ENCODE measurements around the gene USP13. TPM values are rescaled to one million over a fixed set of nuclear protein-coding genes. Genes with fewer than 3 reads are reported as not detected.

Gene USP13
- total and polyA plus RNA-seq, 2 of the 13 experiments (the other 11 are each of a cell fraction or from before 2014, with no cell fraction given): 15.9 to 36.7 TPM

DNA sequence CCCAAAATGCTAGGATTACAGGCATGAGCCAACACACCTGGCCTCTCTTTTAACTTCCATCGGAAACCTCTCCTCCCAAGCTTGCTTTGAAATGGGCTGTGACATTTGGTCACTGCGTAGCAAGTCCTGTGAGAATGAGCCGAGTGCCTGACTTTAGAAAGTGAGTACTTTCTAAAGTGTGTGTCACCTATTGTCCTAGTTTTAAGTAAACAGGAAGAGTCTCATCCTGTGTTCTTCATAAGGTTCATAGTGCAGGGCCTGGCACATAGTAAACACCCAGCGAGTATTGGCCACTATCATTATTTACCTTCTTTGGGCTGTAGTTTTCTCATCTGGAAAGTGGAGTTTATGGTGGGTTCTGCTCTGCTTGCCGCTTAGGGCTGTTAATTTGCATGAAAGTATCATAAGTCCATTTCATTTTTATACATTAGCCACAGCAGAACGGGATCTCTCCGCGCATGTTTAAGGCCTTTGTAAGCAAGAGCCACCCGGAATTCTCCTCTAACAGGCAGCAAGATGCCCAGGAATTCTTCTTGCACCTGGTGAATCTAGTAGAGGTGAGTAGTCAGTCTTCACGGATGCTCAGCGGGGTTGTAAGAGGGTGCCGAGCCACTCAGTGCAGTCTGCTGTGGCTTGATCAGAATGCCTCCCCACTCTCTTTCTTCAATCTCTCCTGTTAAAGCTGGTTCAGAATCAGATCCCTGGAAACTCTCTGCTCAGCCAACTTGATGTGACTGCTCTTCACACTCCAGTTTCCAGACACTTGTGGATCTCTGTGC, 87.2 kb downstream of the USP13 start (continued):
- TF ChIP-seq, protein P1, sequence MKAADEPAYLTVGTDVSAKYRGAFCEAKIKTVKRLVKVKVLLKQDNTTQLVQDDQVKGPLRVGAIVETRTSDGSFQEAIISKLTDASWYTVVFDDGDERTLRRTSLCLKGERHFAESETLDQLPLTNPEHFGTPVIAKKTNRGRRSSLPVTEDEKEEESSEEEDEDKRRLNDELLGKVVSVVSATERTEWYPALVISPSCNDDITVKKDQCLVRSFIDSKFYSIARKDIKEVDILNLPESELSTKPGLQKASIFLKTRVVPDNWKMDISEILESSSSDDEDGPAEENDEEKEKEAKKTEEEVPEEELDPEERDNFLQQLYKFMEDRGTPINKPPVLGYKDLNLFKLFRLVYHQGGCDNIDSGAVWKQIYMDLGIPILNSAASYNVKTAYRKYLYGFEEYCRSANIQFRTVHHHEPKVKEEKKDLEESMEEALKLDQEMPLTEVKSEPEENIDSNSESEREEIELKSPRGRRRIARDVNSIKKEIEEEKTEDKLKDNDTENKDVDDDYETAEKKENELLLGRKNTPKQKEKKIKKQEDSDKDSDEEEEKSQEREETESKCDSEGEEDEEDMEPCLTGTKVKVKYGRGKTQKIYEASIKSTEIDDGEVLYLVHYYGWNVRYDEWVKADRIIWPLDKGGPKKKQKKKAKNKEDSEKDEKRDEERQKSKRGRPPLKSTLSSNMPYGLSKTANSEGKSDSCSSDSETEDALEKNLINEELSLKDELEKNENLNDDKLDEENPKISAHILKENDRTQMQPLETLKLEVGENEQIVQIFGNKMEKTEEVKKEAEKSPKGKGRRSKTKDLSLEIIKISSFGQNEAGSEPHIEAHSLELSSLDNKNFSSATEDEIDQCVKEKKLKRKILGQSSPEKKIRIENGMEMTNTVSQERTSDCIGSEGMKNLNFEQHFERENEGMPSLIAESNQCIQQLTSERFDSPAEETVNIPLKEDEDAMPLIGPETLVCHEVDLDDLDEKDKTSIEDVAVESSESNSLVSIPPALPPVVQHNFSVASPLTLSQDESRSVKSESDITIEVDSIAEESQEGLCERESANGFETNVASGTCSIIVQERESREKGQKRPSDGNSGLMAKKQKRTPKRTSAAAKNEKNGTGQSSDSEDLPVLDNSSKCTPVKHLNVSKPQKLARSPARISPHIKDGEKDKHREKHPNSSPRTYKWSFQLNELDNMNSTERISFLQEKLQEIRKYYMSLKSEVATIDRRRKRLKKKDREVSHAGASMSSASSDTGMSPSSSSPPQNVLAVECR (CRISPR knock-in tag; IDR thresholded peaks at IDR 0.05; ENCODE audit: borderline replicate concordance): no peak; the same call in 1 of the 2 replicates
- TF ChIP-seq ZNF225 (CRISPR knock-in tag; IDR thresholded peaks at IDR 0.05) (no peak), EED (CRISPR knock-in tag; IDR thresholded peaks at IDR 0.05) (no peak), GTF2F1 (IDR thresholded peaks at IDR 0.05; ENCODE audit: low read length) (no peak), STAG1 (CRISPR knock-in tag; IDR thresholded peaks at IDR 0.05) (peak; percentile 20; the same call in 1 of the 2 replicates), NFIC (IDR thresholded peaks at IDR 0.05; ENCODE audit: low read length) (peak; percentile 70; the same call in 1 of the 2 replicates), KAT7 (CRISPR knock-in tag; IDR thresholded peaks at IDR 0.05; ENCODE audit: borderline replicate concordance) (no peak), HNRNPK (IDR thresholded peaks at IDR 0.05; ENCODE audit: low read depth, low read length, poor library complexity, severe bottlenecking) (no peak), PHF5A (CRISPR knock-in tag; IDR thresholded peaks at IDR 0.05; ENCODE audit: low read depth, unreplicated experiment) (peak; percentile 25), SP2 (CRISPR knock-in tag; IDR thresholded peaks at IDR 0.05) (no peak), ZNF264 (CRISPR knock-in tag; IDR thresholded peaks at IDR 0.05) (peak; percentile 85), ATF7 (IDR thresholded peaks at IDR 0.05) (no peak), ATF7 (CRISPR knock-in tag; IDR thresholded peaks at IDR 0.05) (no peak; the same call in 1 of the 2 replicates)
- TF ChIP-seq, protein P2, sequence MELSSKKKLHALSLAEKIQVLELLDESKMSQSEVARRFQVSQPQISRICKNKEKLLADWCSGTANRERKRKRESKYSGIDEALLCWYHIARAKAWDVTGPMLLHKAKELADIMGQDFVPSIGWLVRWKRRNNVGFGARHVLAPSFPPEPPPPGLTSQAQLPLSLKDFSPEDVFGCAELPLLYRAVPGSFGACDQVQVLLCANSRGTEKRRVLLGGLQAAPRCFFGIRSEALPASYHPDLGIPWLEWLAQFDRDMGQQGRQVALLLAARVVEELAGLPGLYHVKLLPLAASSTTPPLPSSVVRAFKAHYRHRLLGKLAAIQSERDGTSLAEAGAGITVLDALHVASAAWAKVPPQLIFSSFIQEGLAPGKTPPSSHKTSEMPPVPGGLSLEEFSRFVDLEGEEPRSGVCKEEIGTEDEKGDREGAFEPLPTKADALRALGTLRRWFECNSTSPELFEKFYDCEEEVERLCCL (CRISPR knock-in tag; IDR thresholded peaks at IDR 0.05; ENCODE audit: borderline replicate concordance): no peak
- TF ChIP-seq, protein P3, sequence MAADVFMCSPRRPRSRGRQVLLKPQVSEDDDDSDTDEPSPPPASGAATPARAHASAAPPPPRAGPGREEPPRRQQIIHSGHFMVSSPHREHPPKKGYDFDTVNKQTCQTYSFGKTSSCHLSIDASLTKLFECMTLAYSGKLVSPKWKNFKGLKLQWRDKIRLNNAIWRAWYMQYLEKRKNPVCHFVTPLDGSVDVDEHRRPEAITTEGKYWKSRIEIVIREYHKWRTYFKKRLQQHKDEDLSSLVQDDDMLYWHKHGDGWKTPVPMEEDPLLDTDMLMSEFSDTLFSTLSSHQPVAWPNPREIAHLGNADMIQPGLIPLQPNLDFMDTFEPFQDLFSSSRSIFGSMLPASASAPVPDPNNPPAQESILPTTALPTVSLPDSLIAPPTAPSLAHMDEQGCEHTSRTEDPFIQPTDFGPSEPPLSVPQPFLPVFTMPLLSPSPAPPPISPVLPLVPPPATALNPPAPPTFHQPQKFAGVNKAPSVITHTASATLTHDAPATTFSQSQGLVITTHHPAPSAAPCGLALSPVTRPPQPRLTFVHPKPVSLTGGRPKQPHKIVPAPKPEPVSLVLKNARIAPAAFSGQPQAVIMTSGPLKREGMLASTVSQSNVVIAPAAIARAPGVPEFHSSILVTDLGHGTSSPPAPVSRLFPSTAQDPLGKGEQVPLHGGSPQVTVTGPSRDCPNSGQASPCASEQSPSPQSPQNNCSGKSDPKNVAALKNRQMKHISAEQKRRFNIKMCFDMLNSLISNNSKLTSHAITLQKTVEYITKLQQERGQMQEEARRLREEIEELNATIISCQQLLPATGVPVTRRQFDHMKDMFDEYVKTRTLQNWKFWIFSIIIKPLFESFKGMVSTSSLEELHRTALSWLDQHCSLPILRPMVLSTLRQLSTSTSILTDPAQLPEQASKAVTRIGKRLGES (CRISPR knock-in tag; IDR thresholded peaks at IDR 0.05; ENCODE audit: borderline replicate concordance): no peak
- TF ChIP-seq, protein P4, sequence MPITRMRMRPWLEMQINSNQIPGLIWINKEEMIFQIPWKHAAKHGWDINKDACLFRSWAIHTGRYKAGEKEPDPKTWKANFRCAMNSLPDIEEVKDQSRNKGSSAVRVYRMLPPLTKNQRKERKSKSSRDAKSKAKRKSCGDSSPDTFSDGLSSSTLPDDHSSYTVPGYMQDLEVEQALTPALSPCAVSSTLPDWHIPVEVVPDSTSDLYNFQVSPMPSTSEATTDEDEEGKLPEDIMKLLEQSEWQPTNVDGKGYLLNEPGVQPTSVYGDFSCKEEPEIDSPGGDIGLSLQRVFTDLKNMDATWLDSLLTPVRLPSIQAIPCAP (CRISPR knock-in tag; IDR thresholded peaks at IDR 0.05; ENCODE audit: low read depth): no peak
- TF ChIP-seq, protein P5, sequence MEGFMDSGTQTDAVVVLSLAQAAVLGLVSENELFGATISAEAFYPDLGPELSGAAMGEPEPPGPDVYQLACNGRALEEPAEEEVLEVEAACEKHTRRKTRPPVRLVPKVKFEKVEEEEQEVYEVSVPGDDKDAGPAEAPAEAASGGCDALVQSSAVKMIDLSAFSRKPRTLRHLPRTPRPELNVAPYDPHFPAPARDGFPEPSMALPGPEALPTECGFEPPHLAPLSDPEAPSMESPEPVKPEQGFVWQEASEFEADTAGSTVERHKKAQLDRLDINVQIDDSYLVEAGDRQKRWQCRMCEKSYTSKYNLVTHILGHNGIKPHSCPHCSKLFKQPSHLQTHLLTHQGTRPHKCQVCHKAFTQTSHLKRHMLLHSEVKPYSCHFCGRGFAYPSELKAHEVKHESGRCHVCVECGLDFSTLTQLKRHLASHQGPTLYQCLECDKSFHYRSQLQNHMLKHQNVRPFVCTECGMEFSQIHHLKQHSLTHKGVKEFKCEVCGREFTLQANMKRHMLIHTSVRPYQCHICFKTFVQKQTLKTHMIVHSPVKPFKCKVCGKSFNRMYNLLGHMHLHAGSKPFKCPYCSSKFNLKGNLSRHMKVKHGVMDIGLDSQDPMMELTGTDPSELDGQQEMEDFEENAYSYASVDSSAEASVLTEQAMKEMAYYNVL (CRISPR knock-in tag; IDR thresholded peaks at IDR 0.05; ENCODE audit: borderline replicate concordance): peak; percentile 66

All from HepG2 (cell line).